Measurements from ENCODE around the gene MATCAP1. TPM values are rescaled to one million over a fixed set of nuclear protein-coding genes. Genes with fewer than 3 reads are reported as not detected.

Gene MATCAP1
- total RNA-seq, 6 experiments from 2014 or later: 3.5 to 13.8 (median 9.3) TPM

DNA sequence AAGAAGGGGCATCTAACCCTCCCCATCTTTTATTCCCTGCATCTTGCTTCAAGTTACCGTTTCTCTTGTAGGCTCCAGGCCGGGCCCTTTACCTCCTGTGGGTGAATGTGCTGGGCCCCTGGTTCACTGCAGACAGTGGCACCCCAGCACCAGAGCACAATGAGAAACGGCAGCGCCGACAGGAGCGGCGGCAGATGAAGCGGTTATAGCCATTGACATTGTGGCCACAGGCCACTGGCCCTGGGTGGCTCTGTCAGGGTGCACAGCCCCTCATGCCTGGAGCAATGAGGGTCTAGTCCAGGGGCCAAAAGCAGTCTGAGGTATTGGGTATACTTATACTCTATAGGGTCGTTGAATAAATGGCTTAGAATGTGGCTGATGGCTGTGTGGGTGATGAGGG is 45.1 kb upstream of the MATCAP1 start:
- no peak overlapping the region for H3K27ac ChIP-seq
- H3K4me3 ChIP-seq: no peak overlapping the region
- intact Hi-C loops (cut with DNase I): no loop called here
- peak in 1 of 3 donors; percentile 33 for DNase-seq
- peaks cover 0 to 26% (median 3%) of the 10 kb centered on the region in 4 donors for H3K4me1 ChIP-seq
- TF ChIP-seq, protein P1, sequence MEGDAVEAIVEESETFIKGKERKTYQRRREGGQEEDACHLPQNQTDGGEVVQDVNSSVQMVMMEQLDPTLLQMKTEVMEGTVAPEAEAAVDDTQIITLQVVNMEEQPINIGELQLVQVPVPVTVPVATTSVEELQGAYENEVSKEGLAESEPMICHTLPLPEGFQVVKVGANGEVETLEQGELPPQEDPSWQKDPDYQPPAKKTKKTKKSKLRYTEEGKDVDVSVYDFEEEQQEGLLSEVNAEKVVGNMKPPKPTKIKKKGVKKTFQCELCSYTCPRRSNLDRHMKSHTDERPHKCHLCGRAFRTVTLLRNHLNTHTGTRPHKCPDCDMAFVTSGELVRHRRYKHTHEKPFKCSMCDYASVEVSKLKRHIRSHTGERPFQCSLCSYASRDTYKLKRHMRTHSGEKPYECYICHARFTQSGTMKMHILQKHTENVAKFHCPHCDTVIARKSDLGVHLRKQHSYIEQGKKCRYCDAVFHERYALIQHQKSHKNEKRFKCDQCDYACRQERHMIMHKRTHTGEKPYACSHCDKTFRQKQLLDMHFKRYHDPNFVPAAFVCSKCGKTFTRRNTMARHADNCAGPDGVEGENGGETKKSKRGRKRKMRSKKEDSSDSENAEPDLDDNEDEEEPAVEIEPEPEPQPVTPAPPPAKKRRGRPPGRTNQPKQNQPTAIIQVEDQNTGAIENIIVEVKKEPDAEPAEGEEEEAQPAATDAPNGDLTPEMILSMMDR (IDR thresholded peaks at IDR 0.05): no peak
- no peak for TF ChIP-seq POLR2A (IDR thresholded peaks at IDR 0.05)
- H3K27me3 ChIP-seq: no peaks in the 10 kb centered on the region
- no peaks in the 10 kb centered on the region for H3K9me3 ChIP-seq
- H3K36me3 ChIP-seq: peaks cover 0 to 30% (median 0%) of the 10 kb centered on the region in 4 donors
- ATAC-seq: no peak
- 96% methylated on average over 8 of the region's 9 CpGs for WGBS (ENCODE audit: insufficient coverage, low coverage, low lambda C conversion rate, missing lambda C conversion rate)

DNA sequence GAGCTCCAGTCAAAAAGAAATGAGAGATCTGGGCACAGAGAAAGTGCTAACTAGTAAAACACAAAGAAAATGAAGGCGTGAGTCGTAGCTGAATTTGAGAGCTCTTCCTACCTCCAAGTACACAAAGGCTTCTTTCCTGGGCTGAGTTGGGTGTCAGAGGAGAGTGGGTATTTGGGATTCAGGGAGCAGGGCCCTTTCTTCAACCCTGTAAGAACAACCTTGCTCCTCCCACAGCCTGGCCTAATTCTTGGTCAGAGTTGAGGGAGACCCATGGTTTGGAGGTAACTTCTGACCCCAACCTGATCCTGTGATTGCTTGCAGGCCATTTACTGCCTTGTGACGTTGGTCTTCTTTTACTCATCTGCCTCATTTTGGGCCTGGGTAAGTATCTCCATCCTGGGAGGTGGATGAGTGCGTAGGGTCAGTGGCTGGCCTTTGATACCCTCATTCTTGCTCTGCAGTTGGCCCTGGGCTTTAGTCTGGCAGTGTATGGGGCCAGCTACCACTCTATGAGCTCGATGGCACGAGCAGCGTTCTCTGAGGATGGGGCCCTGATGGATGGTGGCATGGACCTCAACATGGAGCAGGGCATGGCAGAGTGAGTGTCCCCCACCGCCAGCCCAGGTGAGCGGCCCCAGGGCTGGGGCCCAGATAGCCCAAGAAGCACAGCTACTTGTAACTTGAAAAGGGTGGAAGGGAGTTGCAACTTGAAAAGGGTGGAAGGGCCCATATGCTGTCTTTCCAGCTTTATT is 44.4 kb upstream of the MATCAP1 start:
- no peaks in the 10 kb centered on the region for H3K27me3 ChIP-seq
- DNase-seq (peak in 1 of 3 donors; percentile 48), ATAC-seq (no peak)
- peak overlapping the region in 2 of 3 donors; percentile 96 to 100 for H3K4me3 ChIP-seq
- H3K27ac ChIP-seq: no peak overlapping the region
- H3K4me1 ChIP-seq: peaks cover 0 to 32% (median 3%) of the 10 kb centered on the region in 4 donors
- TF ChIP-seq, protein P1 (IDR thresholded peaks at IDR 0.05): no peak
- no peak for TF ChIP-seq POLR2A (IDR thresholded peaks at IDR 0.05)
- peaks cover 0 to 30% (median 0%) of the 10 kb centered on the region in 4 donors for H3K36me3 ChIP-seq
- 89% methylated on average over 2 of the region's 9 CpGs for WGBS (ENCODE audit: insufficient coverage, low coverage, low lambda C conversion rate, missing lambda C conversion rate)
- intact Hi-C loops (cut with DNase I): no loop called here
- H3K9me3 ChIP-seq: no peaks in the 10 kb centered on the region

DNA sequence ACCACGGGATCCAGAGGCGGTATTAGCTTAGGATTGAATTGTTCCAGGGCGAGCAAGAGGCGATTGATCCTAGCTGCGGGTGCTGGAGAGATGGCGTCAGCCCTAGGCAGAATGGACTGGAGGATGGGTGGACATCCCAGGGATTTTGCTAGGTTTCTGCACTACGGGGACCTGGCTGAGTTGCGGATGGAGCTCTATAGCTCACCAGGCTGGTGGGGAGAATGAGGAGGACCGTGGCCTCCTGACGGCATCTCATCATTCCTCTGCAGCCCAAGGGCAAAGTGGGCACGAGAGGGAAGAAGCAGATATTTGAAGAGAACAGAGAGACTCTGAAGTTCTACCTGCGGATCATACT is 43.8 kb upstream of the MATCAP1 start:
- 10% methylated on average over 8 of the region's 12 CpGs for WGBS (ENCODE audit: insufficient coverage, low coverage, low lambda C conversion rate, missing lambda C conversion rate)
- H3K4me1 ChIP-seq: peaks cover 0 to 32% (median 3%) of the 10 kb centered on the region in 4 donors
- TF ChIP-seq, protein P1 (IDR thresholded peaks at IDR 0.05): no peak
- no peaks in the 10 kb centered on the region for H3K9me3 ChIP-seq
- peaks cover 0 to 30% (median 0%) of the 10 kb centered on the region in 4 donors for H3K36me3 ChIP-seq
- peak overlapping the region; percentile 96 to 100 (median 100) for H3K4me3 ChIP-seq
- ATAC-seq: no peak
- H3K27ac ChIP-seq: peak overlapping the region; percentile 63 to 71 (median 68)
- intact Hi-C loops (cut with DNase I): no loop called here
- no peaks in the 10 kb centered on the region for H3K27me3 ChIP-seq
- DNase-seq: no peak

DNA sequence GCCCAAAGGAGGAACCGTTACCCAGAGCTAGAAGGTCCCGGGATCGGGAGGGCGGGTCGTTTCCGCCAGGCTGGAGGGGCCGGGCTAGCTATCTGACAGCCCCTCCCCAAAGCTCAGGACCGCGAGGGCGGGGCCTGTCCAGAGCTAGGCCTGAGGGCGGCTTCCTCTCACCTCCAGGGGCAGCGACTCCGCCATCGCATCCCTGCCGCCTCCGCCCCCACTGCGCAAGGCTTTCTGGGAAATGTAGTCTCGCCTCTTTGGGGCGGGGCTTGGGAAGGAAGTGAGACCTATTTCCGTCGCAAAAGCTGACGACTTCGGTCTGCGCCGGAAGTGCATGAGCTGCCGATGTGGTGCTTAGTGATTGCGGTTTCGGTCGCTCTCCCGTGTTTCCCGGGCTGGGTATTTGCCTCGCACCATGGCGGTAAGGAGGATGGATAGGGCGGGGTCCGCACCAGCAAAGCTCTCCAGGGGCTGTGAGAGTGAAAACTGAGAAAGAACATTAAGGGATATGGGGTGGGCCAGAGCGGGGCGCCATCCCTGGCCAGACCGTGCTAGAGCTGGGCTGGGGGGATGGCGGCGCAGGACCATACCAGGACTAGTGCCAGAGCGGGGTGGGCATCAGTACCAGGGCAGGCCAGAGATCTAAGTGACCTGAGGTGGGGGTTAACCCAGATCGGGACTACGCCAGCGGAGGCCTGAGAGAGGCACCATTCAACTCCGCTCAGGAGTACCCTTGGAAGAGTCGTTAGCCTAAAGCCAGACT is 43.2 kb upstream of the MATCAP1 start, which contains the start of gene TMEM208:
TMEM208 (plus strand) TSS at position 327 of the 763 bp plus-strand sequence; CDS start at position 416, 89 bp downstream.
- 0% methylated on average over 20 of the region's 46 CpGs for WGBS (ENCODE audit: insufficient coverage, low coverage, low lambda C conversion rate, missing lambda C conversion rate)
- ATAC-seq: peak; percentile 94 to 97 (median 96)

More for the DNA sequence above, 43.2 kb upstream of the MATCAP1 start, which contains the start of gene TMEM208:
- peaks cover 0 to 30% (median 0%) of the 10 kb centered on the region in 4 donors for H3K36me3 ChIP-seq
- no peaks in the 10 kb centered on the region for H3K9me3 ChIP-seq
- peak within 1 kb of the TSS; percentile 96 to 100 (median 100) for H3K4me3 ChIP-seq
- H3K4me1 ChIP-seq: peaks cover 0 to 32% (median 3%) of the 10 kb centered on the region in 4 donors
- no peaks in the 10 kb centered on the region for H3K27me3 ChIP-seq
- peak; percentile 97 to 98 (median 98) for DNase-seq
- intact Hi-C loops (cut with DNase I): no loop called here
- H3K27ac ChIP-seq: peak within 1 kb of the TSS; percentile 63 to 71 (median 68)
- TF ChIP-seq, protein P1 (IDR thresholded peaks at IDR 0.05): peak in 2 of 4 donors; percentile 5 to 8
- TF ChIP-seq POLR2A (IDR thresholded peaks at IDR 0.05): peak; percentile 57
